GM19468 (cell line): ENCODE measurements around the gene ABCG8.

Source experiments
- ATAC-seq: cut with Tn5 transposase; IDR thresholded peaks from one replicate; pipeline ENCODE4 v1.9.1; 2021; ENCODE audit warnings: mild to moderate bottlenecking, moderate library complexity, moderate number of reproducible peaks; ENCODE audit not compliant: unreplicated experiment; ENCODE audit errors: extremely low read depth

Gene ABCG8

DNA sequence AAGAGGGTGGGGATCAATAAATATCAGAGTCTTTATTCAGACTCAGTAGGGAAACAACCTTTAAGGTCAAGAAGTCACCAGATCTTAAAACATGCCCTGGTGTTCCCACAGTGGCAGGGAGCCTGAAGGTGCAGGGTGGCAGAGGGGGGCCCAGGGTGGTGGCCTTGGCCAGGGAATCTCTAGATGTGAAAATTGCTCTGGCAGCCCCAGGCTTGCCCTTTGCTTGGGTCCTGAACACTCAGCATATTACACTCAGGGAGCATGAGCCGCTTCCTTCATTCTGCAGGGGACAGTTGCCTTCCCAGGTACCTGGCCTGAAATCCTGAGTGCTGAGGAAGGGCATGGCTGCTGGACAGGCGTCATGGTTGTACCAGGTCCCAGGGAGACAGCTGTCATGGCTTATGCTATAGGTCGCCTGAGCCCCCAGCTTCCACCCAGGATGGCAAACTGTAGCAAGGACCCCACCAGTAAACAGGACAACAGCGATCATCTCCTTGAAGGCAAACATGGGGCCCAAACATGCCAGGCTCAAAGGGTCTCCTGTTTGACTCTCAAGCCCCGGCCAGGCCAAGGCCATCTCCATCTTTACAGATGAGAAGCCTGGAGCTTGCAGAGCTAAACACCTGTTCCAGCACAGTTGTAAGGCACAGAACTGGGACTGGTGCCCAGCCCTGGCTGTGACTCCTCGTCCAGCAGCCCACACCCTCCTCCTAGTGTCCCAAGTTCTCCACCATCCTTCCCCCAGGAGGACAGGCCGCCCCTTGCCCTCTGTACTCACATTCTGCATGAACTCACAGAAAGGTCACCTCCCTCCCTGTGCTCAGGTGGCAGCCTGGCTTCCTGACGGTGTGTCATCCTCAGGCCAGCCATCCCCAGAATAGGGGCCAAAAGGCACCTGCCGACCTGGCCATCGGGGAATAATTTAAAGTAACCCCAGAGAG lies 14.6 kb downstream of the ABCG8 start:
- no peak for ATAC-seq

GRCh38 chr2:43854671-43855070 lies 15.9 kb downstream of the ABCG8 start:
- ATAC-seq = no peak

GRCh38 chr2:43855292-43855691 lies 16.5 kb downstream of the ABCG8 start:
- ATAC-seq = no peak

- no peak for ATAC-seq
These were observed 33.4 kb downstream of the ABCG8 start for GRCh38 chr2:43872151-43872550.

DNA sequence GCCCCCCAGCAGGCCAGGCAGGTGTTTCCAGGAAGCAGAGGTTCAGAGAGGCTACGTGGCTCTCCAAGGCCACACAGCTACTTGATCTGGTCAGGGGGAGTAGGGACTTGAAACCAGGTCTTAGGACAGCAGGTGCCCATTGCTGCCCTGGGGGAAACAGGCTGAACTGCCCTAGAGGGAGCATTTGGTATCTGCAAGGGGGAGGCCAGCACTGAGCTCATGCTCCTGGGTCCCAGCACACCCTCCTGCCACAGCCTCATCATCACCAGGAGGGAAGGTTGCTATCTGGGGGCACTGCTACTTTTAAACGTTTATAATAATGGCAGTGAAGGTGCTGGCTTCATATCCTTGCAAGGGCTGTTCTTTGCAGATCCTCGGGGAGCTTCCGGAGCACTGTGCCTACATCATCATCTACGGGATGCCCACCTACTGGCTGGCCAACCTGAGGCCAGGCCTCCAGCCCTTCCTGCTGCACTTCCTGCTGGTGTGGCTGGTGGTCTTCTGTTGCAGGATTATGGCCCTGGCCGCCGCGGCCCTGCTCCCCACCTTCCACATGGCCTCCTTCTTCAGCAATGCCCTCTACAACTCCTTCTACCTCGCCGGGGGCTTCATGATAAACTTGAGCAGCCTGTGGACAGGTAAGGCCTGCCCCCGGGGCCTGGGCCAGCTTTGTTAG lies 36.1 kb downstream of the ABCG8 start:
- ATAC-seq = no peak

DNA sequence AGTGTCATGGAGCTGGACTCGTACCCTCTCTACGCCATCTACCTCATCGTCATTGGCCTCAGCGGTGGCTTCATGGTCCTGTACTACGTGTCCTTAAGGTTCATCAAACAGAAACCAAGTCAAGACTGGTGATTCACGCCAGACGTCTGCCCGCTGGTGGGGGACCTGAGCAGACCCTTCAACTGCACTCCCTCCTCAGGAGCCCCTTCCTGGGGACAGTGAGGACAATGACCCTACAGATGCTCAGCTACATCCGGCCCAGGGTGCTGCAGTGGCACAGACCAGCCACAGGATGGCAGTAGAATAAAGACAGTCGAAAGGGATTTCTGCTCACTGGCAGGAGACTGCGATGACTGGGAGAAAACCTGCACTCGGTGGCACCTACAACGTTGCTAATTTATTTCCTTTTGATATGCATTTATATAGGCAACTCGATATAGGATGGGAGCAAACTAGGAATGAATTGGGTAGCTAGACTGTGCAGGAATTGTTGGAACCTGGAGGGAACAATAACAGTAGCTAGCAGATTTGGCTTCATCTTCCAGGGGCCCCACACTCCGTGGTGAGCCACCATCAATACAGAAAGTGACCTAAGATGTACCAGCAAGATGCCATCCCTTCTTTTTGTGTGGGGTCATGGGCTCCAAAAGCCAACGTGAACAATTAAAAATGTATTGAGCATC lies 39.2 kb downstream of the ABCG8 start:
- ATAC-seq = peak; percentile 52

- no peak for ATAC-seq
These were observed 40.5 kb downstream of the ABCG8 start for GRCh38 chr2:43879261-43879660.

DNA sequence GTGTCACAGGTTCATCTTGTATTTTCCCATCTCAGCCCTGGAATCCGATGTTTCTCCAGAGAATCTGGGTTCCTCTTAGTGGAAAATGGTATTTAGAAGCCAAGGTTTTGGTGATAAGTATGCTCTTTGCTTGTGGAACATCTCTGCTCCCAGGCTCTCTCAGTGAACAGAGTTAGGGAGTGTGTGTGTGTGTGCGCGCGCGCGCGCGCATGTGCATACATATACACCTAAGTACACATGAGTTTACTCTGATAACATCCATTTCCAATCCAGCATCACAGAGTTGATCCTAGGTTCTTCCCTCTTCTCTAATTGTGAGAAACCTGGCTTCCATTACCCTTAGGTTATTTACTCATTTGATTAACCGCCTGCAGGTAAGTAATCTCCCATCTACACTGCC lies 41.7 kb downstream of the ABCG8 start:
- ATAC-seq = no peak

DNA sequence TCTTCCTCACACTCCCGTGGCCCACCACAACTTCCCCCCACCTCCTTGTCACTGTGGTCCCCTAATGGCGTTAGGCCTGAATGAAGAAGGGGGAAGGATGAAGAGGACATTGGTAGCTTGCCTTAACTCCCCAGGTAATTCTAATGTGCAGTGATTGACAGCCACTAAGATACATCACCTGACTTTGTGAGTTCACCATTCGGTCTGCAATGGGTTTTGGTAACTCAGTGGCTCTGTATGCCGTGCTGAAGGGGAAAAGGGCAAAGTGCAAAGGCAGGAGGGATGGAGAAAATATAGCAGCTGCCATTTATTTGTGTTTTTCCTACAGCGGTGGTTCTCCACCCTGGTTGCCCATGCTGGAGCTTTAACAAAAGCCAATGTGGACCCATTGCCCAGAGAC lies 42.2 kb downstream of the ABCG8 start:
- no peak for ATAC-seq

DNA sequence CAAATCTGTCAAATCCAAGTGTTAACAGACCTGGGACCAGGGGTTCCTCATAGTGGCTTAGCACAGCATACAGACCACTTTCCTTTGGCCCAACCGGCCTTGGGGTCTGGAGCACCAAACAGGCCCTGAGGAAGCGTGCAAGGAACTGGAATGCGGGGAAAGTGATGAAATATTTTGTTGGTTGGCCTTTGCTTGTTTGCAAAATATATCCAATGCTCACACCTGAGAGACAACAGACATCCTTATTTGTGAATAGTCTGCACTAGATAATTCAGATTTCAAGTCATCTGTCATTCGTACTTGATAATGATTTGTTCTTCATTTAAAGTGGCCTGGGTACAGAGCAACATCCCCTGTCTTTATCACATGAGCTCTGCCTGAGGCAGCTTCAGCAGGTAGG lies 43.5 kb downstream of the ABCG8 start:
- no peak for ATAC-seq

GRCh38 chr2:43884689-43885088 lies 45.9 kb downstream of the ABCG8 start:
- no peak for ATAC-seq

GRCh38 chr2:43885132-43885632 lies 46.4 kb downstream of the ABCG8 start:
- no peak for ATAC-seq

GRCh38 chr2:43887176-43887575 lies 48.4 kb downstream of the ABCG8 start:
- ATAC-seq = no peak

GRCh38 chr2:43889416-43889815 lies 50.6 kb downstream of the ABCG8 start:
- no peak for ATAC-seq

DNA sequence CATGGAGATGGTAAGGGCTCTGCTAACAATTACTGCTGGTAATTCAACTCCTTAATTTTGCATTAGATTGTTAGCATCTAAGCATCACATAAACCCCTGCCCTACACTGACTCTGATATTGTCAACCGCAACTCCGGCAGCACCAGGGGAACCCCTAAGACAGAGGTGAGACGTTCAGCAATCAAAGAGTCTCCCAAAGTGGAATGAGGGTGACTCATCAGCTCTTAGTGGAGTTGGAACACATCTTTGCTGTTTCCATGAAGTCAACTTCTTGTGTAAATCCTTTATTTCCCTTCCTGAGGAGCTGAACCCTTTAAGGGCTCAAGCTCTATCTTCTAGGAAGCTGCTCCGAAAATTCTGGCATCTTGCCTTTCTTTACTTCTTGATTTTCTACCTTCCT lies 52.1 kb downstream of the ABCG8 start:
- no peak for ATAC-seq

DNA sequence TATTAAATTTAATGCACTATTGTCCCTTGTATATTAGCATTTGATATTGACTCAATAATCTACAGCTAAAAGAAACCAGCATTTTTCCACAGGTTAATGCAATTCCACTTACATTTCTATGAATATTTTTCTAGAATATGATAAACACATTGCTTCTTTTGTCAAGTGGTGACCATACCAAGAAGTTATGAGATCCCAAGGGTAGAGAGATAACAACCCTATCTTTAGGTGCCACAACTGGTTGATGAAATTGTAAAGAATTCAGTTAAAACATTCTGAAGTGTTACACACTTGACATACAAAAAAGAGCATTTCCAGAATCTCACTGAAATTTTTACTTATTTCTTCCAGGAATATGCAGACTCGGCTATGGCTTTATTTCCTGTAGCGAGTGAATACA lies 56.0 kb downstream of the ABCG8 start:
- ATAC-seq = no peak

- no peak for ATAC-seq
These were observed 58.1 kb downstream of the ABCG8 start for GRCh38 chr2:43896906-43897305.

DNA sequence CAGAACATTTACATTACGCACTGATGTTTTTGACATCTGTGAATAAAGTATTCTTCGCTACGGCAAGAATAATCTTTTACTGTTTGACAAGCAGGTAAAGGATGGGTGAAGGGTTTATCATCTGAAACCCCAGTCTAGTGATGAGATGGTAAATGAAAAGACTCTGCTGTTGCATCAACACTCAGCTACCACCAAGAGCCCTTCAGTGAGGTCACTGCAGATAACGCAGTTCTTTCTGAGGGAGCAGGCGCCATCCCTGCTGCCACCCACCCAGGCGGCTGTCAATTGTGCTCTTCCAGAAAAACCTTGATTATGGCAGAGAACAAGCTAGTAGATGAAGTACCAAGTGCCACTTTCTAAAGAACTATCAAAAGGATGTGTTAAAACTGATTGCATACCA lies 58.7 kb downstream of the ABCG8 start:
- no peak for ATAC-seq

- no peak for ATAC-seq
These were observed 59.5 kb downstream of the ABCG8 start for GRCh38 chr2:43898134-43898837.

GRCh38 chr2:43898838-43899346 lies 60.1 kb downstream of the ABCG8 start:
- ATAC-seq = no peak
